ENCODE data around the gene RGMB. TPM values are rescaled to one million over a fixed set of nuclear protein-coding genes. Genes with fewer than 3 reads are reported as not detected.

Gene RGMB
- total and polyA plus RNA-seq, 2 of the 13 experiments (the other 11 are each of a cell fraction or from before 2014, with no cell fraction given): 3.0 to 3.8 TPM

GRCh38 chr5:98779264-98779877, 5.9 kb downstream of the RGMB start (continued):
- TF ChIP-seq ETS1 (CRISPR knock-in tag; IDR thresholded peaks at IDR 0.05) (no peak), NR1H2 (CRISPR knock-in tag; IDR thresholded peaks at IDR 0.05; ENCODE audit: borderline replicate concordance, low read depth) (no peak), ZNF710 (CRISPR knock-in tag; IDR thresholded peaks at IDR 0.05; ENCODE audit: borderline replicate concordance) (peak; percentile 43; the same call in 1 of the 2 replicates), PAXIP1 (CRISPR knock-in tag; conservative IDR thresholded peaks at IDR 0.05) (peak; percentile 53), SMAD9 (CRISPR knock-in tag; IDR thresholded peaks at IDR 0.05) (no peak), ARHGAP35 (CRISPR knock-in tag; IDR thresholded peaks at IDR 0.05; ENCODE audit: borderline replicate concordance) (no peak), PRDM10 (CRISPR knock-in tag; IDR thresholded peaks at IDR 0.05; ENCODE audit: low read depth) (no peak), HNF4G (IDR thresholded peaks at IDR 0.05; ENCODE audit: borderline replicate concordance, low read depth, low read length) (no peak), HNF4G (CRISPR knock-in tag; IDR thresholded peaks at IDR 0.05; ENCODE audit: borderline replicate concordance, low read depth) (0 out of 2 replicates have a peak, but pooled peaks have one; percentile 34), GATAD2A (CRISPR knock-in tag; IDR thresholded peaks at IDR 0.05) (peak; percentile 54; the same call in 1 of the 2 replicates), NFIC (IDR thresholded peaks at IDR 0.05; ENCODE audit: low read length) (no peak), TEAD3 (CRISPR knock-in tag; optimal IDR thresholded peaks at IDR 0.05; ENCODE audit: borderline replicate concordance) (peak; percentile 66), HMGXB3 (CRISPR knock-in tag; IDR thresholded peaks at IDR 0.05; ENCODE audit: borderline replicate concordance) (no peak)

Data from HepG2 (cell line).